Measurements from ENCODE around the gene MAP7. TPM values are rescaled to one million over a fixed set of nuclear protein-coding genes. Genes with fewer than 3 reads are reported as not detected.
"Not testable (repeated sequence)": the region's sequence is repeated elsewhere in the genome, so short reads cannot be mapped to it uniquely, and the experiment has no call there.

Gene MAP7
- polyA plus RNA-seq, 2 of the 4 experiments (the other 2 are of a cell fraction), result 60.6 to 64.5 TPM

- peaks cover 18% of the 10 kb centered on the region; the same call in 2 of the 3 replicates for H3K4me1 ChIP-seq
- ChIA-PET CTCF (no interaction called here), POLR2A (no interaction called here)
- H3K4me3 ChIP-seq, result no peak overlapping the region
- DNase-seq (ENCODE audit: low read depth in 1 of 2, low spot score in 1 of 2) (no peak), ATAC-seq (no peak), FAIRE-seq (peak; percentile 46)
- no peaks in the 10 kb centered on the region for H3K9me3 ChIP-seq
- H3K27ac ChIP-seq, result no peak overlapping the region
- H3K4me2 ChIP-seq, result no peak overlapping the region
- TF ChIP-seq FOSB (CRISPR knock-in tag; IDR thresholded peaks at IDR 0.05) (no peak), EP300 (IDR thresholded peaks at IDR 0.05) (no peak), PHF8 (IDR thresholded peaks at IDR 0.05; ENCODE audit: borderline replicate concordance, low read depth) (no peak), BHLHE40 (IDR thresholded peaks at IDR 0.05; ENCODE audit: low read depth, low read length) (no peak), CBX8 (IDR thresholded peaks at IDR 0.05) (no peak), POLR2A (IDR thresholded peaks at IDR 0.05; ENCODE audit: low read length) (no peak), ATOH8 (CRISPR knock-in tag; IDR thresholded peaks at IDR 0.05; ENCODE audit: low read depth) (no peak), MYC (IDR thresholded peaks at IDR 0.05; ENCODE audit: borderline replicate concordance, low read length) (no peak), RNF2 (IDR thresholded peaks at IDR 0.05; ENCODE audit: borderline replicate concordance, low read depth) (no peak), EHF (CRISPR knock-in tag; IDR thresholded peaks at IDR 0.05) (no peak), HDAC2 (IDR thresholded peaks at IDR 0.05) (no peak), FOSL2 (IDR thresholded peaks at IDR 0.05) (no peak), FOSL2 (CRISPR knock-in tag; IDR thresholded peaks at IDR 0.05) (no peak)
These were observed 167.5 kb downstream of the MAP7 start for GRCh38 chr6:136382676-136383252.

- Histone ChIP-seq H3K27ac (no peak overlapping the region), H3K9me3 (no peaks in the 10 kb centered on the region), H3K4me3 (no peak overlapping the region), H3K4me2 (no peak overlapping the region), H3K4me1 (peaks cover 12% of the 10 kb centered on the region; the same call in 1 of the 3 replicates)
- ChIA-PET POLR2A (no interaction called here), CTCF (interaction anchor here (0.8 to 2.4 kb wide), 5 partner anchors 13 to 171 kb away, joined by 3 to 13 read pairs (median 3); partner anchors contain the start of gene MAP7)
- ATAC-seq, result peak; percentile 34 to 47; a peak in 3 of 6 replicates
- no peak for DNase-seq (ENCODE audit: low read depth in 1 of 2, low spot score in 1 of 2)
- FAIRE-seq, result no peak
- TF ChIP-seq RAD21 (conservative IDR thresholded peaks at IDR 0.05 in 1 of 2, IDR thresholded peaks at IDR 0.05 in 1 of 2) (peak; percentile 28 to 39; a peak in 3 of 5 replicates), ZSCAN20 (CRISPR knock-in tag; IDR thresholded peaks at IDR 0.05) (no peak), HOXB5 (CRISPR knock-in tag; IDR thresholded peaks at IDR 0.05) (no peak), HDAC2 (IDR thresholded peaks at IDR 0.05) (no peak), FOXS1 (CRISPR knock-in tag; IDR thresholded peaks at IDR 0.05) (no peak), REST (IDR thresholded peaks at IDR 0.05) (no peak), RFX5 (IDR thresholded peaks at IDR 0.05) (no peak), ZNF302 (CRISPR knock-in tag; IDR thresholded peaks at IDR 0.05) (no peak), KDM1A (IDR thresholded peaks at IDR 0.05; ENCODE audit: low read depth) (no peak), POLR2AphosphoS2 (conservative IDR thresholded peaks at IDR 0.05; ENCODE audit: low read length) (no peak), SMC3 (IDR thresholded peaks at IDR 0.05) (peak; percentile 38), EP300 (IDR thresholded peaks at IDR 0.05) (no peak), CTCF (IDR thresholded peaks at IDR 0.05) (peak; percentile 20; the same call in 2 of the 3 replicates), MYC (IDR thresholded peaks at IDR 0.05; ENCODE audit: borderline replicate concordance, low read length) (no peak), ZC3H11A (IDR thresholded peaks at IDR 0.05) (no peak), KDM5A (IDR thresholded peaks at IDR 0.05) (no peak), TP53 (CRISPR knock-in tag; IDR thresholded peaks at IDR 0.05) (no peak), CHD4 (IDR thresholded peaks at IDR 0.05; ENCODE audit: borderline replicate concordance) (no peak)
These were observed 171.3 kb downstream of the MAP7 start for GRCh38 chr6:136378888-136379287.

- H3K9me3 ChIP-seq; H3K4me1 ChIP-seq; POLR2A ChIA-PET; H3K27ac ChIP-seq; DNase-seq (ENCODE audit: low read depth in 1 of 2, low spot score in 1 of 2); H3K4me3 ChIP-seq; FAIRE-seq; H3K4me2 ChIP-seq; ATAC-seq: not testable (repeated sequence)
- CTCF ChIA-PET, result interaction anchor here (0.7 to 1.1 kb wide), 2 partner anchors 17 to 171 kb away, joined by 4 read pairs; no protein-coding TSS in a partner anchor
- 96% methylated on average over 4 of the region's 4 CpGs for WGBS (ENCODE audit: missing lambda C conversion rate)
These were observed 174.4 kb downstream of the MAP7 start for GRCh38 chr6:136375836-136376235.
